Measurements from ENCODE around the gene RPL18.

RPL18 gene

GRCh38 chr19:48575931-48576622, 42.9 kb downstream of the RPL18 start:
- no peak for DNase-seq

- peak; percentile 57 for DNase-seq
These were observed 45.8 kb downstream of the RPL18 start for GRCh38 chr19:48573163-48573505.

DNA sequence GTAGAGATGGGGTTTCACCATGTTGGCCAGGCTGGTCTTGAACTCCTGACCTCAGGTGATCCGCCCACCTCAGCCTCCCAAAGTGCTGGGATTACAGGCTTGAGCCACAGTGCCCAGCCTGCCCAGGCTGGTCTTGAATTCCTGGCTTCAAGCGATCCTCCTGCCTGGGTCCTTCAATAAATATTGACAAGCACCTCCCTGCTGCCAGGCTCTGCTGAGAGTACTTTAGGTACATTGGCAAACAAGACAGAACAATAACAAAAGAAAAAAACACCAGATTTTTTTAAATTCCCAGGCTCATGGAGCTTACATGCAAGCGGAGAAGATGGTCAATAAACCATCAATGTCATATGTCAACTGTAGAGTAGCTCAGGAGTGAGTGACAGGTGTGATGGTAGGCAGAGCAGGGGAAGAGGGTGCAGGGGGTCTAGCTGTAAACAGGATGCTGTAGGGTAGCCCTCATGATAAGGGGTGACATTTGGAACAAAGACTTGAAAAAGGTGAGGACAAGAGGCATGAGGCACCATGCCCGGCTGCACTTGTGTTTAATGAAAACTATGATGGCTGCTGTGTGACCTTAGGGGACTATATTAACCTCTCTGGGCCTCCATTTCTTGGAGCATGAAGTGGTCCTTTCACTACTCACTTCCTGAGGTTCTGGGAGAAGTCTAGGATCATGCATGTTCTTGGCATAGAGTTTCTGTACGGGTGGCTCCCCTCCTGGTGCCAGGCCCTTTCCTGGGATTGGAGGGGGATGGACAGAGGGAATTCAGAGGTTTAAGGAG, 47.4 kb downstream of the RPL18 start:
- DNase-seq = no peak

- DNase-seq = no peak
These were observed 49.2 kb downstream of the RPL18 start for GRCh38 chr19:48569814-48570213.

DNA sequence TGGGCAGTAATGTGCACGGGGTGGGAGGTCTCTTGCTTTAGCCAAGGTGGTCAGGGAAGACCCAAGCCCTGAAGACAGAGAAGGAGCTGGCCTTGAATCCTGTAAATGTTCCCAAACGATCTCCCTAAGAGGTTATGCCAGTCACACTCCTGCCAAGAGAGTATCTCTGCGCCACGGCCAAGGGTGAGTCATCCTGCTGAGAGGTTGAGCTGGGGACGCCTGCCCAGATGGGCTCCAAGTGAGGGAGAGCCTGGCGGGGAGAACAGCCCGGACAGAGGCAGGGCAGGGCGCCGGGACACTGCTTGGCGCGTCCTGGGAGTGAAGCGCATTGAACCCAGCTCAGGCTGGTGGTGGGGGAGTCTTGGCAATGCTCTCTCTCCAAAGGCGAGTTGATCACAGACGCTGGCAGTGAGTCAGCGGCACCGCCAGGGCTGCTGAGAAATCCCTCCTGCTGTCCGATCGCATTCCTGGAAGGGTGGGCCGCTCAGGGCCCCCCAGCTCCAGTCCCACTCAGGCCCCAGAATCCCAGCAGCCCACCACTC, 50.6 kb downstream of the RPL18 start:
- DNase-seq = peak; percentile 56

Data from eye (tissue), 1 donor.